Measurements from ENCODE around the gene CYP51A1.
"Not testable (repeated sequence)": the region's sequence is repeated elsewhere in the genome, so short reads cannot be mapped to it uniquely, and the experiment has no call there.

Gene CYP51A1

DNA sequence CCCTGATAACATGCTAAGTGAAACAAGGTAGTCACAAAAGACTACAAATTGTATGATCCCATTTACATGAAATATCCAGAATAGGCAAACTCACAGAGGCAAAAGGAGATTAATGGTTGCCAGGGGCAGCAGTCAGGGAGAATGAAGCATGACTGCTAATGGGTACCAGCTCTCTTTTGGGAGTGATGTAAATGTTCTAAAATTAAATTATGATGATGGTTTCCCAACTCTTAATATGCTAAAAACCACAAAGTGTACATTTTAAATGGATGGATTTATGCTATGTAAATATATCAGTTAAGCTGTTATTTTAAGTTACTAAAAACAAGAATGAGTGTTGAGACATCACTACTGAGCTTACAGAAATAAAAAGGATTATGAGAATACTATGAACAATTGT lies 12.6 kb downstream of the CYP51A1 start:
- no peak overlapping the region for H3K4me3 ChIP-seq (ENCODE audit: low read length)
- DNase-seq (ENCODE audit: low read depth, low spot score): no peak
- no peak overlapping the region for H3K27ac ChIP-seq (ENCODE audit: low read length)
- no peaks in the 10 kb centered on the region for H3K27me3 ChIP-seq (ENCODE audit: control insufficient read depth, insufficient read depth, low read length)
- peaks cover 3% of the 10 kb centered on the region; the same call in 1 of the 2 replicates for H3K36me3 ChIP-seq (ENCODE audit: control insufficient read depth, insufficient read depth, low read length)
- H3K4me1 ChIP-seq (ENCODE audit: control insufficient read depth, insufficient read depth, low read length): no peaks in the 10 kb centered on the region
- H3K9me3 ChIP-seq (ENCODE audit: control insufficient read depth, insufficient read depth, low read length): no peaks in the 10 kb centered on the region

DNA sequence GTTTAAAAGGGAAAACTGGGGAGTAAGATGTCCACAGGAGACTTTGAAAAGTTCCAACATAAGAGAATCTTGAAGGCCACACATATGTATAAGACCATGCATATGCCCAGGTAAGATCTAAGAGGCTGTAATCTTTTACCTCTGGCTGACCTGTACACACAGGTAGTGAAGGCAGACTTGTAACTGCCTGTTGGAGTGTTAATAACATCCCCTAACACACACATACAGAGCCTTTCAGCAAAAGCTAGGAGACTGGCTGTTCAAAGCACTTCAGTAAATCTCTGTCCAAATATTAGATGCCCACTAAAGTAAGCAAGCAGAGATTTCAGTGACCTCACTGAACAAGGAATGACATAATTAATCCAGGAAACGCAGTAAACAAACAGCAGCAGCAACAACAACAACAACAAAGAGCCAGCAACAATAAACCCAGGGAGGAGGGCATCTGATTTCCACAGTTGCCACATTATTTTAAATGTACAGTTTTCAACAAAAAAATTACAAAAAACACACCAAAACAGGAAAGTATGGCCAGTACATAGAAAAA lies 15.0 kb downstream of the CYP51A1 start:
- Histone ChIP-seq H3K9me3 (ENCODE audit: control insufficient read depth, insufficient read depth, low read length) (no peaks in the 10 kb centered on the region), H3K4me1 (ENCODE audit: control insufficient read depth, insufficient read depth, low read length) (no peaks in the 10 kb centered on the region), H3K27me3 (ENCODE audit: control insufficient read depth, insufficient read depth, low read length) (no peaks in the 10 kb centered on the region), H3K4me3 (ENCODE audit: low read length) (no peak overlapping the region), H3K27ac (ENCODE audit: low read length) (no peak overlapping the region), H3K36me3 (ENCODE audit: control insufficient read depth, insufficient read depth, low read length) (peaks cover 2% of the 10 kb centered on the region; the same call in 1 of the 2 replicates)
- DNase-seq (ENCODE audit: low read depth, low spot score): no peak
- WGBS (ENCODE audit: insufficient coverage, insufficient read length): no CpG with 5 or more reads among the region's 1 CpG

- Histone ChIP-seq H3K4me3 (ENCODE audit: low read length) (no peak overlapping the region), H3K27me3 (ENCODE audit: control insufficient read depth, insufficient read depth, low read length) (no peaks in the 10 kb centered on the region), H3K4me1 (ENCODE audit: control insufficient read depth, insufficient read depth, low read length) (no peaks in the 10 kb centered on the region), H3K27ac (ENCODE audit: low read length) (no peak overlapping the region), H3K36me3 (ENCODE audit: control insufficient read depth, insufficient read depth, low read length) (peaks cover 2% of the 10 kb centered on the region; the same call in 1 of the 2 replicates), H3K9me3 (ENCODE audit: control insufficient read depth, insufficient read depth, low read length) (no peaks in the 10 kb centered on the region)
- no peak for DNase-seq (ENCODE audit: low read depth, low spot score)
- no CpG with 5 or more reads among the region's 3 CpGs for WGBS (ENCODE audit: insufficient coverage, insufficient read length)
These were observed 17.3 kb downstream of the CYP51A1 start for GRCh38 chr7:92116949-92117348.

GRCh38 chr7:92115821-92116220 lies 18.5 kb downstream of the CYP51A1 start:
- Histone ChIP-seq H3K27ac (ENCODE audit: low read length) (no peak overlapping the region), H3K4me1 (ENCODE audit: control insufficient read depth, insufficient read depth, low read length) (no peaks in the 10 kb centered on the region), H3K4me3 (ENCODE audit: low read length) (no peak overlapping the region), H3K27me3 (ENCODE audit: control insufficient read depth, insufficient read depth, low read length) (no peaks in the 10 kb centered on the region), H3K9me3 (ENCODE audit: control insufficient read depth, insufficient read depth, low read length) (no peaks in the 10 kb centered on the region), H3K36me3 (ENCODE audit: control insufficient read depth, insufficient read depth, low read length) (peaks cover 2% of the 10 kb centered on the region; the same call in 1 of the 2 replicates)
- WGBS (ENCODE audit: insufficient coverage, insufficient read length): no CpG with 5 or more reads among the region's 5 CpGs
- no peak for DNase-seq (ENCODE audit: low read depth, low spot score)

GRCh38 chr7:92110857-92111256 lies 23.4 kb downstream of the CYP51A1 start:
- WGBS (ENCODE audit: insufficient coverage, insufficient read length): no CpG with 5 or more reads among the region's 2 CpGs

DNA sequence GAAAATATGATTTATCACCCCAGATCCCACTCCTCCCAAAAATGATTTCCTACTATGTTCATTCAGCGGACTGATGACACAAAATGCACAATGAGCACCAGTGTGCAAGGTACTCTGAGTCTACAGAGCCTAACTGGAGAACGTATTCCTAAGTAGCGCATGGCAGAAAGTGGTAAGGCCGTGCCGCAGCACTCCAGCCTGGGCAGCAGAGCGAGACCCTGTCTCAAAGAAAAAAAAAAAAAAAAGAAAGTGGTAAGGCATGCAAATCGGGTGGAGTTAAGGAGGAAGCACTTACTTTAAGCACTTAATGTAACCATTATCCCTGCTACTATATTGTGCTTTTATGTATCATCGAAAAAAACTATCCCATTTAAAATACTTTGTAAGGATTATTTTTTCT lies 25.5 kb downstream of the CYP51A1 start:
- no peak for DNase-seq (ENCODE audit: low read depth, low spot score)
- WGBS (ENCODE audit: insufficient coverage, insufficient read length): no CpG with 5 or more reads among the region's 8 CpGs
- no peaks in the 10 kb centered on the region; the same call in 1 of the 2 replicates for H3K36me3 ChIP-seq (ENCODE audit: control insufficient read depth, insufficient read depth, low read length)
- no peak overlapping the region for H3K27ac ChIP-seq (ENCODE audit: low read length)
- H3K4me3 ChIP-seq (ENCODE audit: low read length): no peak overlapping the region
- H3K4me1 ChIP-seq (ENCODE audit: control insufficient read depth, insufficient read depth, low read length): no peaks in the 10 kb centered on the region
- no peaks in the 10 kb centered on the region for H3K27me3 ChIP-seq (ENCODE audit: control insufficient read depth, insufficient read depth, low read length)
- H3K9me3 ChIP-seq (ENCODE audit: control insufficient read depth, insufficient read depth, low read length): no peaks in the 10 kb centered on the region

More at GRCh38 chr7:92110857-92111256, 23.4 kb downstream of the CYP51A1 start:
- DNase-seq (ENCODE audit: low read depth, low spot score): no peak
- peaks cover 2% of the 10 kb centered on the region; the same call in 1 of the 2 replicates for H3K36me3 ChIP-seq (ENCODE audit: control insufficient read depth, insufficient read depth, low read length)
- H3K4me3 ChIP-seq (ENCODE audit: low read length): no peak overlapping the region
- no peaks in the 10 kb centered on the region for H3K27me3 ChIP-seq (ENCODE audit: control insufficient read depth, insufficient read depth, low read length)
- no peak overlapping the region for H3K27ac ChIP-seq (ENCODE audit: low read length)
- H3K4me1 ChIP-seq (ENCODE audit: control insufficient read depth, insufficient read depth, low read length): no peaks in the 10 kb centered on the region
- no peaks in the 10 kb centered on the region for H3K9me3 ChIP-seq (ENCODE audit: control insufficient read depth, insufficient read depth, low read length)

GRCh38 chr7:92102862-92103261 lies 31.4 kb downstream of the CYP51A1 start:
- not testable (repeated sequence) for H3K9me3 ChIP-seq (ENCODE audit: control insufficient read depth, insufficient read depth, low read length); H3K27me3 ChIP-seq (ENCODE audit: control insufficient read depth, insufficient read depth, low read length); H3K4me3 ChIP-seq (ENCODE audit: low read length); H3K27ac ChIP-seq (ENCODE audit: low read length); H3K36me3 ChIP-seq (ENCODE audit: control insufficient read depth, insufficient read depth, low read length); DNase-seq (ENCODE audit: low read depth, low spot score); H3K4me1 ChIP-seq (ENCODE audit: control insufficient read depth, insufficient read depth, low read length)
- WGBS (ENCODE audit: insufficient coverage, insufficient read length): no CpG with 5 or more reads among the region's 5 CpGs

DNA sequence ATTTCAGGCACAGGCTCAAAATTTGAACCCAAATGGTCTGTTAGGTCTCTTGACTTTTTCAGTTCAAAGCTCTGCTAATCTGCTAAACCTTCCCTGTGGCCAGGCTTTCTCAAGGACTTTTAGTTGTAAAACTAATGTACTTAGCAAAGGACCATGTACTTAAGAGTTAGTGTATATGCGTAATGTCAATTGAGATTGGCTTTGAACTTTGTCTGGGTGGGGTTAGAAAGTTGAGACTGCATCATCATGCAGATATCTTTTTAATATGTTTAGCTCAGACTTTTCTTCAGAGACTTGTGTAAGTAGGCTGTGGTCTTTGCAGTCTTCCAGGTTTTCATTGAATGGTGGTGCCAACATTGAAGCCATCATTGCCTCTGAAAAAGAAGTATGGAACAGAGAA lies 33.7 kb downstream of the CYP51A1 start:
- Histone ChIP-seq H3K4me1 (ENCODE audit: control insufficient read depth, insufficient read depth, low read length) (no peaks in the 10 kb centered on the region), H3K9me3 (ENCODE audit: control insufficient read depth, insufficient read depth, low read length) (no peaks in the 10 kb centered on the region), H3K4me3 (ENCODE audit: low read length) (no peak overlapping the region), H3K27me3 (ENCODE audit: control insufficient read depth, insufficient read depth, low read length) (no peaks in the 10 kb centered on the region), H3K36me3 (ENCODE audit: control insufficient read depth, insufficient read depth, low read length) (no peaks in the 10 kb centered on the region; the same call in 1 of the 2 replicates), H3K27ac (ENCODE audit: low read length) (no peak overlapping the region)
- DNase-seq (ENCODE audit: low read depth, low spot score): no peak
- WGBS (ENCODE audit: insufficient coverage, insufficient read length): no CpG with 5 or more reads among the region's 1 CpG

GRCh38 chr7:92095380-92095779 lies 38.9 kb downstream of the CYP51A1 start:
- Histone ChIP-seq H3K27me3 (ENCODE audit: control insufficient read depth, insufficient read depth, low read length) (no peaks in the 10 kb centered on the region), H3K4me1 (ENCODE audit: control insufficient read depth, insufficient read depth, low read length) (no peaks in the 10 kb centered on the region), H3K9me3 (ENCODE audit: control insufficient read depth, insufficient read depth, low read length) (no peaks in the 10 kb centered on the region), H3K27ac (ENCODE audit: low read length) (no peak overlapping the region), H3K4me3 (ENCODE audit: low read length) (no peak overlapping the region), H3K36me3 (ENCODE audit: control insufficient read depth, insufficient read depth, low read length) (no peaks in the 10 kb centered on the region; the same call in 1 of the 2 replicates)
- DNase-seq (ENCODE audit: low read depth, low spot score): no peak
- WGBS (ENCODE audit: insufficient coverage, insufficient read length): no CpG with 5 or more reads among the region's 1 CpG

DNA sequence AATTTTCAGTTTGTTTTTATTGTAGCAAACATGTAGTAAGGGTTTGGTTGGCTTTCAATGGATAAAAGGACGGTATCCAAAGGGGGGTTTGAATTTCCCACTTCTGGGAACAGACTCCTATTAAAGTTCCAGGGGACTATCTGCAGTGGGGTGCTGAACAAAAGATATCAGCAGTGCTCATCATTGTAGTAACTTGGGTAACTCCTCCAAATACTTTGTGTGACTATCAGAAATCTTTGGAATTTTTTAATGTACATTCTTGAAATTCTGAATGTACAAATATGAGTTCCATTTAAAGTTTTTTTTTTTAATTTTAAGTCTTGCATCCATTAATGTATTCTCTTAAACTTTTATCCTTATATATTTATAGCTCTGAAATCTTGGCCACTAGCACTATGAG lies 42.1 kb downstream of the CYP51A1 start:
- Histone ChIP-seq H3K36me3 (ENCODE audit: control insufficient read depth, insufficient read depth, low read length) (no peaks in the 10 kb centered on the region; the same call in 1 of the 2 replicates), H3K4me3 (ENCODE audit: low read length) (no peak overlapping the region), H3K27me3 (ENCODE audit: control insufficient read depth, insufficient read depth, low read length) (no peaks in the 10 kb centered on the region), H3K9me3 (ENCODE audit: control insufficient read depth, insufficient read depth, low read length) (no peaks in the 10 kb centered on the region), H3K4me1 (ENCODE audit: control insufficient read depth, insufficient read depth, low read length) (no peaks in the 10 kb centered on the region), H3K27ac (ENCODE audit: low read length) (no peak overlapping the region)
- DNase-seq (ENCODE audit: low read depth, low spot score): no peak
- no CpG with 5 or more reads among the region's 1 CpG for WGBS (ENCODE audit: insufficient coverage, insufficient read length)

DNA sequence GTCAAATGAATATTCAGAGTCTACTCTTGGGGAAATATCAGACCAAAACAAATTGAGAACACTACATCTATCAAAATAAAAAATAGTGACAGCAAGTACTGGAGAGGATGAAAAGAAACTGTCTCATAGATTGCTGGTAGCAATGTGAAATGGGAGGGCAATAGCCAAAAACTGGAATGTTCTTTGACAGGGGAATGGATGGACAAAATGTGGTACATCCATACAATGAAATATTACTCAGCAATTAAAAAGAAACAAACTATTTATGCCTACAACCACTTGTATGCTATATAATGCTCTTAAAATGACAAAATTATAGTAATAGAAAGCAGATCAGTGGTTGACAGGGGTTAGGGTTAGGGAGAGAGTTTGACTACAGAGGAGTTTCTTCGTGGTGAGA lies 46.0 kb downstream of the CYP51A1 start:
- Histone ChIP-seq H3K4me1 (ENCODE audit: control insufficient read depth, insufficient read depth, low read length) (no peaks in the 10 kb centered on the region), H3K27ac (ENCODE audit: low read length) (no peak overlapping the region), H3K36me3 (ENCODE audit: control insufficient read depth, insufficient read depth, low read length) (peaks cover 3% of the 10 kb centered on the region; the same call in 1 of the 2 replicates), H3K4me3 (ENCODE audit: low read length) (no peak overlapping the region), H3K27me3 (ENCODE audit: control insufficient read depth, insufficient read depth, low read length) (no peaks in the 10 kb centered on the region), H3K9me3 (ENCODE audit: control insufficient read depth, insufficient read depth, low read length) (no peaks in the 10 kb centered on the region)
- DNase-seq (ENCODE audit: low read depth, low spot score): no peak
- no CpG with 5 or more reads among the region's 1 CpG for WGBS (ENCODE audit: insufficient coverage, insufficient read length)
